ENCODE measurements around the gene PIGR.

PIGR gene

DNA sequence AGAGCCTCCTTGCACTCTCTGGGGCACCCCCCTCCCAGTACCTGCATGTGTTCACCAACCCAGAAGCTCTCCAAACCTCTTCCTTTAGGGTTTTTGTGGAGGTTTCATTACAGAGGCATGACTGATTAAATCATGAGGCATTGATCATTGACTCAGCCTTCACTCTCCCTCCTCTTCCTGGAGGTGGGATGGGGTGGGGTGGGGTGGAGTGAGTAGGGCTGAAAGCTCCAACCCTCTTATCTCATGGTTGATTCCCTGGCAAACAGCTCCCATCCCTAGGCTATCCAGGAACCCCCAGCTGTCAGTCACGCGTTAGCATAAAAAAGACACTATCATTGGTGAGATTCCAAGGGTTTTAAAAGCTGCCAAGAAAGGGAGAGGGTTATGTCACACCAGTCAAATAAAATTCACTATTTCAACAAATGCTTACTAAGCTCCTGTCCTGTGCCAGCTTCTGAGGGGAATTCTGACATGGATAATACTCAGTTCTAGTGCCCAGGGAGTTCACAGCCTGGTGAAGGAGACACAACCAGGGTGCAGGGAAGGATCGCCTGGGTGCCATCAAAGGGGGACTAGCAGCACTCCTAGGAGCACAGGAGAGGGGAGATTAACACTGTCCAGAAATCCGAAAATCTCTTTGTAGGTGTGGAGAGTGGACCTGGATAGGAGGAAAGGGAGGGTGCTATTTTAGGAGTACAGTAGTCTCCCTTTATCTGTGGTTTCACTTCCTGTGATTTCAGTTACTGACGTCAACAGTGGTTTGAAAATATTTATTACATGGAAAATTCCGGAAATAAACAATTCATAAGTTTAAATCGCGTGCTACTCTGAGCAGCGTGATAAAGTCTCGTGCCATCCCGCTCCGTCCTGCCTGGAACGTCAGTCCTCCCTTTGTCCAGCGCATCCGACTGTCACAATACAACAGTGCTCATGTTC lies 55.9 kb downstream of the PIGR start:
- no peak for DNase-seq (ENCODE audit: low spot score)

- DNase-seq (ENCODE audit: low spot score) = no peak
These were observed 58.6 kb downstream of the PIGR start for GRCh38 chr1:206887701-206888100.

DNA sequence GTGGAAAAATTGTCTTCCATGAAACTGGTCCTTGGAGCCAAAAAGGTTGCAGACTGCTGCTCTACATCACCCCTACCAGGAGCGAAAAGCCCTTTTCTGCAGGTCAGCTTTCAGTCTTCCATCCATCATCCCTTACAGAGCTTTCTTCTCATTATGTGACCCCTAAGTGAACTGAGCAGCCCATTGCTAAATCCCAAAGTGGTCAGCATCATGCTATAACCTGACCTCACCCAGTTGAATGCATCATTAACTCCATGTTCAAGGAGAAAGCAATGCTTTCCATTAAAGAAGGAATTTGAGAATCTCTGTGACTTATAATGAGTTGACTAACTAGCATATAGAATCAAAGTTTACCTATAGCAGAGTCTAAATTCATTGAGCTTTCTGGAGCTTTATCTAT lies 59.4 kb downstream of the PIGR start:
- no peak for DNase-seq (ENCODE audit: low spot score)

DNA sequence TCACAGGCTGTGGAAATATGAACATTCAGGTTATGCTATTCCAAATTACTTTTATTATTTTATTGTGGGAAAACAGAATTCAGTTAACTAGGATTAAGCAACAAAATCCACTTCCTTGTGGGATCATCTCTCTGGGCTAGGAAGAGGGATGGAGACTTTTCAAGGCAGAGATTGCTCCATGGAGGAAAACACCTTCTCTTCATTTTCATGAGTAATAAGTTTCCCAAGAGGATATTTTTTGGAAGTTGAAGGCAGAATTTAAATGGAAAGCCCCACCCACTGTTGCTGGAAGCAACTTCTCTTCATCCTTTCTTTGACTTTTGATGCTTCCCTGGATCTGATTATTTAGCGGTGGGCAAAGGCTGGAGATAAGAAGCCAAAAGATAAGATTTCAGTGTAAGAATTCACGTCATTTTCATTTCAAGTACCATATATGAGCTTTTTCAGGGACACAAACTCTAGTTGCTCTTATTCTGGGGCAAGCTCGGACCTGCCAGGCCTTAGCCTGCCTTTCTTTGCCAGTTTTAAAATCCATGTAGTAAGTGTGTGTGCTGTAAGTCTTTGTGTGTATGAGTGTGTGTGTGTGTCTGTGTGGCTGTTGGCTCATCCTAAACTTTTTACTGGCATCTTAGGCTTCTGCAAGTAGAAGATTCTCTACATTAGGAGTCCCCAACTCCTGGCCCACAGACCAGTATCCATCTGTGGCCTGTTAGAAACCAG lies 60.8 kb downstream of the PIGR start:
- no peak for DNase-seq (ENCODE audit: low spot score)

DNA sequence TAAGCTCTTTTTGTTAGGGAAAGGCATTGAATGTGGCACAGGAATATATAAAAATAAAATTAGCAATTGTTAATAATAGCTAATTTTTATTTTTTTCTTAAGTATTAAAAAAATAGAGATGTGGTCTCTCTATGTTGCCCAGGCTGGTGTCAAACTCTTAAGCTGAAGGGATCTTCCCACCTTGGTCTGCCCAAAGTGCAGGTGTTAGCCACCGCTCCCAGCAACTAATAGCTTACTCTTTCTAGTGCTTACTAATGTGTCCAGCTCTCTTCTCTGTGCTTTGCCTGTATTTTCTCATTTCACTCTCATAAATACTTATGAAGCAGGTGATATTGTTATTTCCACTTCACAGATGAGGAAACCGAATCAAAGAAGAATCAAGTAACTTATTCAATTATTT lies 62.4 kb downstream of the PIGR start:
- DNase-seq (ENCODE audit: low spot score) = no peak

DNA sequence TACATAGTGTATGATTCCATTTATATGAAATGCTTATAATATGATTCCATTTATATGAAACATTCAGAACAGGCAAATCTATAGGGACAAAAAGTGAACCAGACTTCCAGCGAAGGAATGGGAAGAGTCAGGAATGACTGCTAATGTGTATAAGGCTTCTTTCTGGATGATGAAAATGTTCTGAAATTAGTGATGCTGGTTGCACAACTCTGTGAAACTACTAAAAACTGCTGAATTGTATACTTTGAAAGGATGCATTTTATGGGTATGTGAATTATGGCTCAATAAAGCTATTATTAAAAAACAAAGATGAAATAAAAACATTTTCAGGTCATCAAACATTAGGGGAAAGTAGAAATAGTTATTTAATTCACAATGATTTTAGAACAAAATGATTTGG lies 63.1 kb downstream of the PIGR start:
- no peak for DNase-seq (ENCODE audit: low spot score)

DNA sequence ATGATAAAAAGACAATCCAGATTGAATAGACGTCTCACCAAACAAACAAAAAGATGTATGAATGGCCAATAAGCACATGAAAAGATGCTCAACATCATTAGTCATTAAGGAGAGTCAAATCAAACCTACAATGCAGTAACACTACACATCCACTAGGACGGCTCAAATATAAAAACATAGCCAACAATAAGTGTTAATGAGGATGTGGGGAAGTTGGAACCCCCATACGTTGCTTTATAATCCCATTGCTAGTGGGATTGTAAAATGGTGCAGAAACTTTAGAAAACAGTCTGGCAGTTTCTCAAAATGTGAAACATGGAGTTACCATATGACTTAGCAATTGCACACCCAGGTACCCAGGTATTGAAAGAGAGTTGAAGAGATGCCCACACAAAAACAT lies 63.7 kb downstream of the PIGR start:
- no peak for DNase-seq (ENCODE audit: low spot score)

DNA sequence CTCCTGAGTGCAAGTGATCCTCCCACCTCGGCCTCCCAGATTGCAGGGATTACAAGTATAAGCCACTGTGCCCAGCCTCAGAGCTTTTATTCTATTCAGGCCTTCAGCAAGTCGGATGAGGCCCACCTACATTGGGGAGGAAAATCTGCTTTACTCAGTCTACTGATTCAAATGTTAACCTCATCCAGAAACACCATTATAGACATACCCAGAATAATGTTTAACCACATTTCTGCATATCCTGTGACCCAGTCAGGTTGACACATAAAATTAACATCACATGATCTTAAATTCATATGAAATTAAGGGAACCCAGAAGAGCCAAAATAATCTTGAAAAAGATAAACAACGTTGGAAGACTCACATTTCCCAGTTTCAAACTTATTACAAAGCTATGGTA lies 66.0 kb downstream of the PIGR start:
- no peak for DNase-seq (ENCODE audit: low spot score)

Measured in hematopoietic multipotent progenitor cell treated with erythropoietin and hydrocortisone succinate and interleukin-3 and kit ligand, for 17 days (in vitro differentiated cells).